ENCODE results near the gene EPHA10.
A peak's percentile ranks its signal among the peaks of the same experiment; 100 is the strongest.
"Not testable (repeated sequence)": the region's sequence is repeated elsewhere in the genome, so short reads cannot be mapped to it uniquely, and the experiment has no call there.

Gene EPHA10

DNA sequence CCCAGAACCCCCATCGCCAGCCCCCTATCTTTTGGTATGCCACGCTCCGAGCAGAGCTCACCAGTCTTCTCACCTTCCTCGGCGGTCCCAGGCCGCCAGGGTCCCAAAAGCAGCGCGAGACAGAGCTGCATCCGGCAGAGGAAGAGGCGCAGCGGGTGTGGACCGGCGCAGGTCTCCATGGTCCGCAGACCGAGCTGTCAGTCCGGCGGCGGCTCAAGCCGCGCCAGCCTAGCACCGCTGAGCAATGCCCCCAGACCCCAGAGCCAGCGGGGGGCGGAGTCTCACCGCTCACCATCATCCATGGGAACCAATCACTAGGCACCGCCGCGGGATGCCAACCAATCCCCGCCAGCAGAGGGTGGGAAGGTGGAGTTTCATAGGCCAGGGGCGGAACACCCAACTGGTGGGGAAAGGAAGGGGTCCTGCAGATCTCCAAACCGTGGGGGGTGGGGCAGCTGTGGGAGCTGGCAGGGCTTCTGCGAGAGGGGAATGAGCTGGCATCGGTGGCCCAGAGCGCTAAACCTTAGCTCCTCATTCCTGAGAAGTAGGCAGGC lies at the start of gene EPHA10:
Gene EPHA10 (minus strand): TSS at position 233 of the 554 bp plus-strand sequence. CDS start 54 bp downstream, at position 179.
- DNase-seq = no peak

DNA sequence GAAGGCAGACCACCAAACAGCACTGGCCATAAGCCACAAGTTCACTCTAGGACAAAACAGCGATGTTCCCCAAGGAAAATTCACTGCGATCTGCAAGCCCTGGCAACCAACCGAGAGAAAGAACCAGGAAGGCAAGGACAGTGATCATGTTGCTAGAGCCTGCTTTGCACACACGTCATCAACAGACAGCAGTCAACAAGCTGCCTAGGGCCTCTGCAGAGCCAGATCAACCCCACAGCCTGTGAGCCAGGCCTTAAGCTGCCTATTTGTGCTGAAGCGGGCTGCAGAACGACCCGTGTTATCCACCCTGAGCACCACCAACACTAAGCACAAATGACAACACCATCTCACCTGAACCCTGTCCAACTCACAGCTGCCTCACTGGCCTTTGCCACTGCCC lies 49.3 kb upstream of the EPHA10 start:
- DNase-seq = no peak

DNA sequence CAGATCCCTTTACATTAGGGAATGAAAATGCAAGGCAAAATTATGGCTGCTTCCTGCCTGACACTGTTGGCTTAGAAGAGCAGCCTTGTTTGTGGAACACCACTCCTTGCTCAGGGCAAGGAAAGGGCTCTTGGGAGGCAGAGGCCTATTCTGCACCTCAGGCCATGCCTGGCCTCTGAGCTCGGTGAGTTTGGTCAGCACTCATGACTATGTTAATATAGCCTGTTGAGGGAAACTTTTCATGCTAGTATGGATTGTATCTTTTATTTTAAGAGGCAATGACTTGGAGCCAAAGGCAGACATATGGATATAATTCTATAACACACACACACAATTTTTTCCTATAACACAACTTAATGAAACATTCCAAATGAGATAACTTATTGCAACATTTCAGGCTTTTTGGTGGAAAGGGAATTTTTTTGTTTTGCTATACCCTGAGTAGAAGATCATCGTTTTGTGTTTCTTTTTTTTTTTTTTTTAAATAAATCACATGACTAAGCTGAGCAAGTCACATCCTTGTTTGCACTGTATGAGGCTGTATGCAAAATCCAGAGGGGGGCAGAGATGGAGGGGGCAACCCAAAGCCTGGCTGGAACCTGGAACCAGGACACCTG lies 48.7 kb upstream of the EPHA10 start:
- no peak for DNase-seq

DNA sequence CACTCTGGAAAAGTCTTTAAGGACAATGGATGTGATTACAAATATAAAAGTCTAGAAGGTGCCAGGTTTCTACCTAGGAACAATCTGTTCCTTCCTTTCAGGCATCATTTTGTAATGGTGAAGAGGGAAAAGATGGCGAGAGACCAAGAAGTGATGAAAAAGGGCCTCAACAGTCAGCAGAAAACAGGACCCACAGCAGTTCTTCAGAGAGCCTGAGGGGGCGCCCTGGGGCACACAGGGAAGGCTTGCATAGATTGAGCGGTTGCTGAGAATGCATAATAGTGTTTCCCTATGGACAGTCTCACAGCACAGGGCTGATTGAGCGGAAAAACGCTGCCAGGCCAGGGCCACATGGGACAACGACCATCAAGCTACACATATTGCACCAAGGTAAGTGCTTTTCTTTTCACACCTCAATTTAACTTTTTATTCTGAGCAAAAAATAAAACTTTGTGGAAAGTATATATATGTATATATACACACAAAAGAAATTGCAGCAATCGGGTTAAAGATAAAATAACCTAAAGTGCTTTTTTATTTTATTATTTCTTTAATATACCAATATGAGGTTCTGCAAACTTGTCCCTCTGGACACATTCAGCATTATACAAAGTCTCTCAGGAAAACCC lies 46.2 kb upstream of the EPHA10 start:
- DNase-seq = peak; percentile 44

DNA sequence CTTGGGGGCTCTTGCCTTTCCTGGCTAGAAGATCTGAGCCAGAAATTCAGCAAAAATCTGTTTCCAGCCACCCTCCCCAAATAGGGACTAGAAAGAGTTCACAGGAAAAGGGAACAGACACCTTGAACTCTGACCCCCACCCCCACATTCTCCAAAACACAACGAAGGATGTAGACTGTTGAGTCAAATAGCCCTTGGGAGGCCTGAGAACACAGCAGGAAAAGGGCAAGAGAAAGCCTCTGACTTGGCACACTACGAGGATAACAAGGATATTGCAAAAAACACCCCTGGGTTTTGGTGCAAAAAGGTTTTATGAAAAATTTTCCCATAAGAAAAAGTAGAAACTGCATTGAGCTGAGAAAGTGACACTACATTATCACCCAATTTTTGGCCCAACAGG lies 45.0 kb upstream of the EPHA10 start:
- no peak for DNase-seq

DNA sequence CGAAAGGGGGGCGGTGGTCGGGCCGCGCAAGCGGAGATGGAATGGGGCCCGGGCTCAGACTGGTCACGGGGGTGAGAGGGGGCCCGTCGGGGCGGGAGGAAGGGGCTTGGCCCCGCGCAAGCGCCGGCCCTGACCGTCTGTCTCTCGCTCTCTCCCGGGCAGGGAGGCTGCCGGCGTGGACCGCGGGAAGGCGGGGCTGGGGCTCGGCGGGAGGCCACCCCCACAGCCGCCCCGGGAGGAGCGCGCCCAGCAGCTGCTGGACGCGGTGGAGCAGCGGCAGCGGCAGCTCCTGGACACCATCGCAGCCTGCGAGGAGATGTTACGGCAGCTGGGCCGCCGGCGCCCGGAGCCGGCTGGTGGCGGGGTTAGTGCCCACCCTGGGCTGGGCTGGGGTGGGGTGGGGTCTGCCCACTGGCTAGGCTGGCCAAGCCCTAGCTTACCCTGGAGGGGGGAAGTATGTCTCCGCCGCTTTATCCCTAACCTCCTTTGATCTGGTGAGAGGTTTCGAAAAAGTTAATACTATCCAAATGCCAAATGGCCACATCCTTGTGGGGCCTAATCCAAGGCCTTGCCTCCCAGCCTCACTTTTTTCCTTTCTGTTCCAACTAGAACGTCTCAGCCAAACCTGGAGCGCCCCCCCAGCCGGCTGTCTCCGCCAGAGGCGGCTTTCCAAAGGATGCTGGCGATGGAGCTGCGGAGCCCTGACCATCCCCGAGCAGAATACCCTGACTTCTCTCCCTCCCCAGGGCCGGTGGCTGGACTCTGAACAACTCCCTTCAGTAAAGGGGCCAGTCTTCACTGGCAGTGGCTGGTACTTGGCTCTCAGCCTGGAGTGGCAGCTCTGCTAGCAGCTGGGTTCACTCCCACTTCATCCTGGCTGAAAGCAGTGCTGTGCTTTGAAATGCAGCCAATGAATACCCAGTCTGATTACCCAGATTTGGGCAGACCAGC lies 43.7 kb upstream of the EPHA10 start:
- peak; percentile 13 for DNase-seq

DNA sequence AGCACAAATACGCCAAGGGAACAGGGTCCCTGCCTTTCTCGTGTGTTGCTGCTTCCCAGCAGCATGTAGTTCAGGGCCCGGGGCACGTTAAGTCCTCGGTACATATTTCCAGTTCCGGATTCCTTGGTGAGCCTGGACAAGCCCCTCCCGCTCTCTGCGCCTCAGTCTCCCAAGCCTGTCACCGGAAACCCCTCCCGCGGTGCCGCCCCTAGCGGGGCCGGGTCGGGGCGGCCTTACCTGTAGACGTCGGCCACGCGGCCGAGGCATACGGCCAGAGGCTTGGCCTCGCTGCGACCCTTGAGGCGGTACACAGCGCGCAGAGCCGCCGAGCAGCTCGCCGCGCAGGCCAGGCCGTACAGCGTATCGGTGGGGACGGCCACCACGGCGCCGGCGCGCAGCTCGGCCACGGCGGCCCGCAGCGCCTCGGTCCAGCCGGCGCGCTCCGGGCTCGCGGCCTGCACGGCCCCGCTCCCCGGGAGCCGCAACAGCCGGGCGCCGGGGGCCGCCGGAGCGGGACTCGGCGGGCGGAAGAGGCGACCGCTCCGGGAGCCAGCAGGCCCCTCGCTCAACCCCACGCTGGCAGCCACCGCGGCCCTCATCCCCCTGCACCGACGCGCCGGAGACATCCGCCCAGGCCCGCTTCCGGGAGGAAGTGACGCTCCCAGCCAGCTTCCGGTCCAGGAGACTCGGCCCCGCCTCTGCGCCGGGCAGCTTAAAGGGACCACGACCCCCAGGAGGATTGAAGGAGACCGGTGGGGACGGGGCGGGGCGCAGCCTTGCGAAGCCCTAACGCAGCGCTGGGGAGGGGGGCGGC lies 42.8 kb upstream of the EPHA10 start, which contains the start of the genes C1orf122 and YRDC:
Gene C1orf122 (plus strand): TSS at position 236 of the 814 bp plus-strand sequence. CDS start 615 bp downstream, outside the sequence.
Gene YRDC (minus strand): TSS at position 654 of the 814 bp plus-strand sequence. CDS start 28 bp downstream, at position 626.
- DNase-seq = peak; percentile 79

DNA sequence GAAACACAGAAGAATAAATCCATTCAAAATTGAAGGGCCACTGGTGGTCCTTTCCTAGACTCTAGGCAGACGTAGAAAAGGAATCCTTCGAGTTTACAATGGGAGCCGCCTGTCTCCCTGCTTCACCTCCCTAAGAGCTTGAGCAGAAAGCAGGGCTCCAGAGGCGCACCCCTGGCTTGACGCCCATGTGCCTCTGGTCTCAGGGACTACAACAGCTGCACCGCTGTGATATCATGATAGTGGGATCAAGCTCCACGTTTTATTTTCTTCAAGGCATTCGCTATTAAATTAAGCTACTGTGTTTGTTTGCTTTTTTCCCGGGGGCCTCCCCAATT lies 42.3 kb upstream of the EPHA10 start:
- DNase-seq = no peak

DNA sequence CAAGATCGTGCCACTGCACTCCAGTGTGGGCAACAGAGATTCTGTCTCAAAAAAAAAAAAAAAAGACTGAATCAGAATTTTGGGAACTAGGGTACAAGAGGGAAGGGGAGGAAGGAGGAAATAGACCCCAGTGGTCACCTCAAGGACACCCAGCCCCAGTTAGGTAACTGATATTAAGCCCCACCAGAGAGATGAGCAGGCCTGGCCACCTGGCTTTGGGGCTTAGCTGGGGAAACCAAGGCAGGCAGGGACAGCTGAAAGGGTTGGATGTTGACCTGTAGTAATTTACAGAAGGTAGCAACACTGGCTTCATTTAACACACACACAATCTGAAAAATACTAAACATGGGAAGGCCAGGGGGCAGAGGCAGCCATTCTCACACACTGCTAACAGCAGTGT lies 37.5 kb upstream of the EPHA10 start:
- DNase-seq = no peak

DNA sequence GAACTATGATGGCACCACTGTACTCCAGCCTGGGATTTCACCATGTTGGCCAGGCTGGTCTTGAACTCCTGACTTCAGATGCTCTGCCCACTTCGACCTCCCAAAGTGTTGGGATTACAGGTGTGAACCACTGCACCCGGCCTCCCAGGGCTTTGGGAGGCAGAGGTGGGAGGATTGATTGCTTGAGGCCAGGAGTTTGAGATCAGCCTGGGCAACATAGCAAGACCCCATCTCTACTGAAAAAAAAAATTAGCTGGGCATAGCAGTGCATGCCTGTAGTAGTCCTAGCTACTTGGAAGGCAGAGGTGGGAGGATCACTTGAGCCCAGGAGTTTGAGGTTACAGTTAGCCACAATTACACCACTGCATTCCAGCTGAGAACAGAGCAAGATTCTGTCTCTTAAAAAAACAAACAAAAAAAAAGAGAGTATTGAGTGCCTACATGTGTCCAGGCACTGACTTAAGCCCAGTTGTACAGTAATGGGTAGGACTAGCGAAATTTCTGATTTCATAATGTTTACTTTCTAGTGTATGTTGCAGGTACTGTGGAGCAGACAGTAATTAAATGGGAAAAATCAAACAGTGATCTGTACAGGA lies 32.9 kb upstream of the EPHA10 start:
- peak; percentile 19 for DNase-seq

DNA sequence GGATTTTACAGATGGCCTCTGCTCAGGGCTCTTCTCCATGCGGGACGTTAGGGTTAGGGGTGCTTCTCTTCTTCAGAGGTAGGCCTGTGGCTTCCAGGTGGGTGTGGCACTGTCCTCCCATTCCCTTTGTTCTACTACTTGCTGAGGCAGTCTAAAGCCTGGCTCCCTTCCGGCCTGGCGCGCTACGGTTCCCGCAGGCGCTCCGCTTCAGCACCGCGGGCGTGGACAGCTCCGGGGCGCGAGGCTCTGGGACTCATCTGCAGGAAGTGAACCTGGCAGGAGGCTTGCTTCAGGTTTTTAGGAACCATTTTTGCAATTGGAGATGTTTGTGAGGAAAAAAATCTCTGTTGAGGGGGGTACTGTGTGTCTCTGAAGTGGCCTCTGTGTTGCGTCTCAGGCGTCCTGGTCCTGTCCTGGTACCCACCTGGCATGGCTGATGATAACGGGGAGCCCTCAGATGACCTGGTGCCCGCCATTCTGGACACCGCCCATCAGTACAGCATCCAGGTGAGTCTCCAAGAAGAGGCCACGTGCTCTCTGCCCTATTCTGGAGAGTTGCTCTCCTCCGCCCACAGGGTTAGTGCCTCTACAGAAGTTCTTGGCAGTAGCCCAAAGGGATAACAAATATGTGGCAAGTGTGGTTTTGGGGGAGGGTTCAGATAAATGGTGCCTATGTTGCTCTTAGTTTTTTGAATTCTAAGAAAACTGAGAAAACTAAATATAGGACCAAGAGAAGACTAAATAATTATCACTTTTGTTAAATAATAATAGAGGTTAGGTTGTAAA lies 30.6 kb upstream of the EPHA10 start:
- DNase-seq = peak; percentile 45

DNA sequence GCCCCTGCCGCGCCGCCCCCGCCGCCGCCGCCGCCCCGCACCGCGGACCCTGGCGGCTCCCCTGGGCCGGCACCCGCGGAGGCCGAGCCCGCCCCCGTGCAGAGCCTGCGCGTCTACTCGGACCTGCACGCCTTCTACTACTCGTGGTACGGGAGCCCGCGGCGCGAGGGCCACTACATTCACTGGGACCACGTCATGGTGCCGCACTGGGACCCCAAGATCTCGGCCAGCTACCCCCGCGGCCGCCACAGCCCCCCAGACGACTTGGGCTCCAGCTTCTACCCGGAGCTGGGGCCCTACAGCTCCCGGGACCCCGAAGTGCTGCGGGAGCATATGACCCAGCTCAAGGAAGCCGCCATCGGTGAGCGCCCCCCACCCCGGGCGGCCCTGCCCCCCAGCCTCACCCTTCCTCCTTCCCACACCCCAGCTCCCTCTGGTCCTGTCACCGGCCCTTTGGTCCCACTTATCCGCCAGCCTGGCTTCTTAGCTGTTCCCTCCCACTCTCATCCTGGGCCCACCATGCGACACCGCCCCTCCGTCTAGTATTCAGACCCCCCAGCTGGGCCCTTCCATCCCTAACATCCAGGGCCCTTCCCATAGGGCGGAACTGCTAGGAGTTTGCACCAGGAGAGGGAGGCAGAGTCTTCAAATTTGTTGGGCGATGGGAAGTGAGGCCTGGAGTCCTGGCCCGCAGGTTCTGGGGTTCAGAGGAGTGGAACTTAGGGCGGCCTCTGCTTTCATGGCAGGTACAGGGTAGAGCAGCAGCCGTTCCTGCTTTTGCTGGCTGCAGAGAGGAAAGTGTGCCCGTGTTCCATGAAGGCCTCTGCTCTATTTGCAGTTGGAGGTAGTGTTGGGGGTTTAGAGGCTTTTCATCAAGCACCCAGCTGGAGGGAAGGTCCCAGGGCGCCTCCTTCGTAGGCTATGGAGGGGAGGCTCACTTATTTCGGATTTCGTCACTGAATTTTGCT lies 29.7 kb upstream of the EPHA10 start:
- DNase-seq = no peak

DNA sequence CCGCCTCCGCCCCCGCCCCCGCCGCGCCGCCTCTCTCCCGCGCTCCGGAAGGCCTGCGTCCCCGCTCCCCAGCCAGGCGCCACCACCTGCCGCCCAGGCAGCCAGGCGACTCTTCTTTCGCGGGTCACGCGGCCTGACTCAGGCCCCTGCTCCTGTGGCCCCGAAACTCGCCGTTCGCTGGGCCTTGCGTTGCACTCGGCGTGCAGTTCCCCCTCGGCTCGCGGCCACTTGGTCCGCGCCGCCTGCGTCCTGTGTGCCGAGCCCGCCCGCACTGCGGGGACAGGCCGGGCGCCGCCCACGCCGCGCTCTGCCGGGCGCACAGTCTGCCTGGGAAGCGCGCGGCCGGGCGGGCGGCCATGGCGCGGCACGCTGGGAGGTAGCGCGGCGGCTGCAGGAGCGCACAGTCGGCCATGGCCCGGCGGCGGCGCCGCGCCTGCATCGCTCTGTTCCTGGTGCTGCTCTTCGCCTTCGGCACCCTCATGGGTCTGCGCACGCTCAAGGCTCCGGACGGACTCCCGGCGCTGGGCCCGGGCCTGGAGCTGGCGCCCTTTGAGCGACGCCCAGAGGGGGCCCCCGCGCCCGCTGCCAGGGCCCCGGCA lies 29.0 kb upstream of the EPHA10 start, which contains the start of gene MANEAL:
Gene MANEAL (plus strand): TSS at position 75 of the 599 bp plus-strand sequence. CDS start 336 bp downstream, at position 411.
- peak; percentile 15 for DNase-seq

DNA sequence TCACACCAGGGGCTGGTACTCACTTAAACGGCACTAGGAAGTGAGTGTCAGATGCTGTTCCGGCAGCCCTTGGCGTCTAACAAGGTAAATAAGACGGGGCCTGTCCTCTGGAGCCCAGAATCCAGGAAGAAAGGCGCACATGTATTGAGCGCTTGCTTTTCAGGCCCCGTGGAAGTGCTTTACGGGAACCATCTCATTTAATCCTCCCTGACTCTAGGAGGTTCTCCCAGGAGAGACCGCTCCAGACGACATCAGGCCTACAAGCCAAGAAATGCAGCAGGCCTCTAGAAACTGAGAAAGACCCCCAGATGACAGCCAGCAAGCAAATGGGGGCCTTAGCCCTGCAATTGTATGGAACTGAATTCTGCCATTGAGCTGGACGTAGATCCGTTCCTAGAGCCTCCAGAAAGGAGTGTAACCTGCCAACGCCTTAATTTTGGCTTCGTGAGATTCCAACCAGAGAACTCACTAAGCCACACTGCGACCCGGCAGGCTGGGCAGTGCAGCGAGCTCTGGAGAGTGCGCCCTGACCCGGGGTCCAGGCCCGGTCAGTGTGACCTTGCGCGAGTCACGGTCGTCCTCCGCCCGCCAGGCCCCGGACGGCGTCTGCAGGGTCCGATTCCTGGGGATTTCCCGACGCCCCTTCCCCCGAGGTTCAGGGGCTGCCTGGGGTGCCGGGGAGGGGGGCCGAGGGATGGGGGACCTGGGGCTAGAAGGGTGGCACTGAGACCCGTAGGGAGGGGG lies 28.2 kb upstream of the EPHA10 start:
- DNase-seq = no peak

DNA sequence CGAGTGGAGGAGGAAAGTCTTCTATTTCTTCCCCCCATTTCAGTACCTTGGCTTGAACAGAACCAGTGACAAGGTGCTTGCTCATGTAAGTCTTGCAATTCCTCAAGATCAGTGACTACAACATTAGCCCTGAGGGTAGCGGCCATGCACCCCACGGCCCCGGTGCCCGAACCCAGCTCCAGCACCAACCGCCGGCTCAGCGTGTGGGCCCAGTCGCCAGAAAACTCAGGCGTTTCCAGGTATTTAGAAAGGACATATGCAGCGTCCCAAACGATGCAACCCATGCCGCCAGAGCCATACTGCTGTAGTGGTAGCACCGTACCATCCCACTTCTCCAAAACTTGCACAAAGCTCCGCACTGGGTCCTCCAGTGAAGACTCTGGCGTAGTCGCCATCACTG lies 17.6 kb upstream of the EPHA10 start:
- DNase-seq = no peak

DNA sequence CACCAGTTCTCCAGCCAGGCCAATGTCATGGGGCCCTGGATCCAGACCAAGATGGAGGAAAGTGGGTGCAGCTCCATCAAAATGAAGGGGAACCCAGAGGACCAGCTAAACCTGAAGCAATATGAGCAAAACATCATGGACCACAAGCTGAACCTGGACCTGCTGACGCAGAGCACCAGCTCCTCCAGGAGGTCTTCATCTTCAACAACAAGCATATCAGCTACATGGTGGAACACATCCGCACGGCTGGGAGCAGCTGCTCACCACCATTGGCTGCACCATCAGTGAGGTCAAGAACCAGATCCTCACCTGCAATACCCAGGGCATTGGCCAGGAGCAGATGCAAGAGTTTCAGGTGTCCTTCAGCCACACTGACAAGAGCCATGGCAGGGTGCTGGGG lies 13.7 kb upstream of the EPHA10 start:
- no peak for DNase-seq

DNA sequence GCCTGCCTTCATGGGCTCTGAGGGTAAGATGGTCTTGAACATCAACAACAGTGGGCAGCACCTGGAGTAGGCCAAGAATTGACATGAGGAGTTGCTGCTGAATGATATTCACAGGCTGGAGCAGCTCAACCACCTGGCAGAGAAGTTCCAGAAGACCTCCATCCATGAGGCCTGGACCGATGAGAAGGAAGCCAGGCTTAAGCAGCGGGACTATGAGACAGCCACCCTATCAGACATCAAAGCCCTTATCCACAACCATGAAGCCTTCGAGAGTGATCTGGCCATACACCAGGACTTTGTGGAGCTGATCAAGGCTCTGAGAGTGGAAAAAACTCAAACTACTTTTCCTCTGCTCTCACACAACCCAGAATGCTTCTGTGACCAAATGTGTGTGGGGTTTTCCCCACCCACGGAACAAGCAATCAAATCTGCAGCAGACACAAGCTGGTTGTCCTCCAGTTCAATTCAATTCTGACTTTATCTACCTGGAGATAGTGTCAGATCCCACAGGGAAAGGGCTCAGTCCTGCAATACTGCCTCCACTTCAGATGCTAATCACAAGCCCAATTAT lies 12.1 kb upstream of the EPHA10 start:
- DNase-seq = no peak

DNA sequence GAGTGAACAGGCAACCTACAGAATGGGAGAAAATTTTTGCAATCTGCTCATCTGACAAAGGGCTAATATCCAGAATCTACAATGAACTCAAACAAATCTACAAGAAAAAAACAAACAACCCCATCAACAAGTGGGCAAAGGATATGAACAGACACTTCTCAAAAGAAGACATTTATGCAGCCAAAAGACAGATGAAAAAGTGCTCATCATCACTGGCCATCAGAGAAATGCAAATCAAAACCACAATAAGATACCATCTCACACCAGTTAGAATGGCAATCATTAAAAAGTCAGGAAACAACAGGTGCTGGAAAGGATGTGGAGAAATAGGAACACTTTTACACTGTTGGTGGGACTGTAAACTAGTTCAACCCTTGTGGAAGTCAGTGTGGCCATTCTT lies 6.5 kb upstream of the EPHA10 start:
- not testable (repeated sequence) for DNase-seq
